ENCODE results near the gene ZFAND6.

The ZFAND6 gene

DNA sequence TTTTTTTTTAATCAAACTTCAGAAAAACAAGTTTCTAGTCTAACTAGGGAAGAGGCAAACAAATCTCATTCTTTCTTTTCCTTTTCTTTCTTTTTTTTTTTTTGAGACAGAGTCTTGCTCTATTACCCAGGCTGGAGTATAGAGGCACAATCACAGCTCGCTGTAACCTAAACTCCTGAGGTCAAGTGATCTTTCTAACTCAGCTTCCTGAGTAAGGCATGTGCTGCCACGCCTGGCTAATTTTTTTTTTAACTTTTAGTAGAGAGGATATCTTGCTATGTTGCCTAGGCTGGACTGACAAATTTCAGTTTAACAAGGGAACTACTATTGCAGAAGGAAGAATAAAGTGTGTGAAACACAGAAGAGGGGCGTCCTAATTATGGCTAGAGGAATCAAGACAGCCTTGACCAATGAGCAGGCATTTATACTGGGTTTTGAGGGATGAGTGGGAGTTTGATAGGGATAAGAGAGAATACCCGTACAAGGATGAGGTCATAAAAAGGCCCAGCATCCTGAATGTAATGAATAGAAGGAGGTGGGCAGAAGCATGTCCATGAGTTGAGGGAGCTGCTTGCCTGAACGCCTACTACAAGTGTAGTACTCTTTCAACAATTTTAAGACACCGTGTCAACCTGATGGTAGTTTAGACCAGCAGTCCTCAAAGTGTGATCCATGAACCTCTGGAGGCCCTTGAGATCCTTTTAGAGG is 6.7 kb upstream of the ZFAND6 start:
- no peak for DNase-seq

- DNase-seq: no peak
These were observed 3.5 kb upstream of the ZFAND6 start for GRCh38 chr15:80055933-80056332.

- no peak for DNase-seq
These were observed 1.4 kb upstream of the ZFAND6 start for GRCh38 chr15:80058044-80058443.

- DNase-seq: no peak
These were observed 395 bp downstream of the ZFAND6 start for GRCh38 chr15:80059786-80060355.

DNA sequence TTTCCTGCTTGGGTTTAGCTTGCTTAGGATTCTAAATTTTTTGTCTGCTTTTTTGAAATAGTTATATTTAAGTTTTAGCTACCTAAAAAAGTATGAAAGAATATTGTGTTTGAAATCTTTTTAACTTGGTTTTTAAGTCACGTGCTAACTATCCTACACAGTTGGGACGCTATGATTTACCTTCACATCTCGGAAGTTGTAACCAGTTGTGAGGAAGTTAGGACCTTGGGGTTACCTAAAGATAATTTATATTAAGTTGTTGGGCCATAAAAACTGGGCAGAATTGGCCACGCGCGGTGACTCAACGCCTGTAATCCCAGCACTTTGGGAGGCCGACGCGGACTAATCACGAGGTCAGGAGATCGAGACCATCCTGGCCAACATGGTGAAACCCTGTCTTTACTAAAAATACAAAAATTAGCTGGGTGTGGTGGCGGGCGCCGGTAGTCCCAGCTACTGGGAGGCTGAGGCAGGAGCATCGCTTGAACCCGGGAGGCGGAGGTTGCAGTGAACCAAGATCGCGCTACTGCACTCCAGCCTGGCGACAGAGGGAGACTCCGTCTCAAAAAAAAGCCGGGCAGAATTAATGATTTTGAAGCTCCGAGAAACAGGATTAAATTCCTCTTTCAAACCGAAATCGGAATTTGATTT is 1.0 kb downstream of the ZFAND6 start:
- no peak for DNase-seq

DNA sequence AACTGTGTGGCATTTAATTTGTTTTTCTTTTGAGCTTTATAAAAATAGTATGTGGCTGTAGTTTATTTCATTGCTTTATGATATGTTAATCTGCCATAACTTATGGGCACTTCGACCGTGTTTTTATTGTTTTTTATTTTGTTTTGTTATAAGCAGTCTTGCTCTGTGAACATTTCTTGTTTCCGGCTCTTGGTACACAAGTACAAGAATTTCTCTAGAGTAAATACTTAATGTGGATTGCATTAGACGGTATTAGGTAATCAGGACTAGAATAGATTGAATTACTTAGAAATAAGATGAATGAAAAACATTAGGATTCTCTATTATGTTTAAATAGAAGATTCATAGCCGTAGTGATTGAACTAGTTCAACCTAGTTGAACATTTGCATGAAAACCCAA is 2.1 kb downstream of the ZFAND6 start:
- no peak for DNase-seq

DNA sequence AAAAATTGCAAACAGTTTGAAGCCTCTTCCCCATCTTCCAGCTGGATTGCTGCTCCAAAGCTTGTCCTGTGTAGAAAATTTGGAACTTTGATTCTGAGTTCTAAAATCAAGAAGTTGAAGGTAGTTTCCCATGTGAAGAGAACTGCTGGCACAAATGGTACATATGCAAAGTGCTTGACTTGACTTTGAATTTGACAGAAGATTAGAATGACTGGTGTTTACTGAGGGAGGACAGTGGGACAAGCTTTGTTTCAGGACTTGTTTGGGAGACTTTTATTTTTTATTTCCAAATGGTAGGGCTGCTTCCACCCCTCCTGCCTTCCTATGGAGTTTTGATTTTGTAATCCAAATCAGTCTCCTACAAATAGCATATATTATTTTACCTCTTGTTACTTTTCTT is 7.4 kb downstream of the ZFAND6 start:
- DNase-seq: no peak

- no peak for DNase-seq
These were observed 9.1 kb downstream of the ZFAND6 start for GRCh38 chr15:80068578-80068977.

DNA sequence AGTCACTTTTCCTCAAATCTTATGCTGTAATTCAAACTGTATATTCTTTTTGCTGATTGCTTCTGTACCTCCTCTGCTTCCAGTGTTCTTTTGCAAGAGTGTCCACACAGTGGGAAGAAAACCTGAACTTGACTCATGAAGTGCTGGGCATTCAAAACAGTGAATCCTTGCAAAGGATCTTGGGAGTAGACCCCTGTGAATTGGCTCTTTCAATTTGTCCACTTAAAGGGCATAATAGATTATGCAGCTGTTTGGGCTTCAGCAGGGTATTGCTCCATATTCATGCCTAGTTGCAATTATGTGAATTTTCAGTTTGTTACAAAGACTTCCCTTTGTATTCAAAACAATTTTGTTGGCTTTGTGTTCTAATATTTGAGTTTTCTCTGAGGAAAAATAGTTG is 11.4 kb downstream of the ZFAND6 start:
- peak in 1 of 2 donors; percentile 36 for DNase-seq

GRCh38 chr15:80071652-80072051 is 12.2 kb downstream of the ZFAND6 start:
- no peak for DNase-seq

DNA sequence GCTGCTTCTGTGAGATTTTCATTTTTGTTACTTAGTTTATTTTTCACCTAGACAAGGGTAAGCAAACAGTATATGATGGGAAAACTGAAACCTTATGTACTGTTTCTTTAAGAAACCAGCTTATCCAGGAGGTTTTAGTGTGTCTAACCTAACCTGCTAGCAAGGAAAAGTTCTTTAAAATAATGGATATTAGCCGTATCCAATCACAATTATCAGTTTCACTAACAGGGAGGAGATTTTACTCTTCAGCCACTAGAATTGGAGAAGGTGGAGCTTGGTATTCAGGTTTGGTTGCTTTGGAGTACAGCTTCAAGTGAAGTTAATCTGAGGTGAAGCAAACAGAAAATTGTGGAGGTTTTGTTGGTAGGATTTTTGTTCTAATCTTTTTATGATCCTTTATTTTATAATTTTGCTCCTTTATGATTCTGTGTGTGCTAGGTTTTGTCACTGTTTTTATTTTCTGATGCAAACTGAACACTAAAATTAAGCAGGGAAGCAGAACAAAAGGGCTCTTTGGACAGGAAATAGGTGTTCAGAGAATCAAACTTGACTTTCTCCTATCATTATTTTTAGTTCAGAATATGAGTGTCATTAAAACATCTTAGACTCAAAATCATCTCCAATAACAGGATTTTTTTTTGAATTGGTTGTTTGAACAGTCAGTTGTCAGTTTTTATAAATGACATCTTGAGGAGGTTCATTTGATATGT is 13.0 kb downstream of the ZFAND6 start:
- peak in 1 of 2 donors; percentile 91 for DNase-seq

GRCh38 chr15:80073197-80073596 is 13.7 kb downstream of the ZFAND6 start:
- DNase-seq: no peak

- DNase-seq: no peak
These were observed 17.1 kb downstream of the ZFAND6 start for GRCh38 chr15:80076321-80077318.

GRCh38 chr15:80081390-80081789 is 21.9 kb downstream of the ZFAND6 start:
- DNase-seq: no peak

DNA sequence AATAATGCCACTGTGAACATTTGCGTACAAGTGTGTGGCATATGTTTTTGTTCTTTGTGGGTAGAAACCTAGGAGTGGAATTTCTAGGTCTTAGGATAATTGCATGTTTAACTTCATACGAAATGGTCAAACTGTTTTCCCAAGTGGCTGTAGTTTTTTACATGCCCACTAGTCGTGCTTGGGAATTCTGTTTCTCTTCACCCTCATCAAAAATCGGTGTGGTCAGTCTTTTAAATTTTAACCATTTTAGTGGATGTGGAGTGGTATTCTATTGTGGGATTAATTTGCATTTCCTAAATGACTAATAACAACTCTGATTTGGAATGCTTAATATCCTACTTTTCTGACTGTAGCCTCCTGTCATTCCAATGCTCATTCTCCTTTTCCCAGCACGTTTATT is 27.6 kb downstream of the ZFAND6 start:
- DNase-seq: no peak

DNA sequence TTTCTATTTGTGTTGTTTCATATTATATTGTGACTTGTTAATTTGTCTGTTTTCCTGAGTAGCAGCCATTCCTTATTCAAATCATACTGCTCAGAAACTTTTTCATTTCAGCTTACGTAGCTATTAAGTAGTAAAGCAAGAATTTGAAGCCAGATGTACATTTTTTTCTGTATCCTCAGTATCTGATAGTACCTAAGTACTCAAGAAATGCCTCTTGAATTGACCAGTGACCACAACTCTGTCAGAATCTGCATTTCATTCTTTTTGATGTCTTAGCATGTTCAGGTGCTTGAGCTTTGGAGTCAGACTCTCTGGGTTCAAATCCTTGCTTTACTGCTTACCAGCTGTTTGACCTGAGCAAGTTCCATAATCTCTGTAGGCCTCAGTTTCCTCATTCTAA is 30.6 kb downstream of the ZFAND6 start:
- no peak for DNase-seq

DNA sequence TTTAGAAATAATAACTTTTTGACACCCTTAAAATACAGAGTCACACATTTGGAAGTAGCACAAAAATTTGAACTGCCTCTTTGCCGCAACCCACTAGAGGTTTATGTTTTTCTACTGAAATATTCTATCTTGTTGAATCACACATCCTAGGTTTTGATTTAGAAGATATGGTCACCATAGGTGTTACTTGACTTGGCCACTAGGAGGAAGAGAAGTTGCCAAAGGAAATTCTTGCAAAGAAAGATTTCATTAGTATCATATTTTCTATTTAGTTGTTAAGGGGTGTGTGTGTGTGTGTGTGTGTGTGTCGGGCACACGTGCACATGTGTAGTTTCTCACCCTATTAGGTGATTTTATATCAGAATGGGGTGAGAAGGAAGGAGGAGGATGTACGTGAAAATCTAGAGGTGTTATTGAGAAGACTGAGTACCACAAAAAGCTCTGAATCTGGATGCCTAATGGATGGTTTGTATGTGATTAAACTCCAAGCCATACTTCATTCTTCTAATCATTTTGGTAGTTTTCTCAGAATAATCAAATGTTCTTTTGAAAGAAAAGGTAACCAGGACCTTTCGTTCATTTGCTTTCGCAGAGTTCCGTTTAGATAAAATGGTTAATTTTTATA is 31.5 kb downstream of the ZFAND6 start:
- no peak for DNase-seq

- DNase-seq: no peak
These were observed 34.5 kb downstream of the ZFAND6 start for GRCh38 chr15:80093854-80094418.

DNA sequence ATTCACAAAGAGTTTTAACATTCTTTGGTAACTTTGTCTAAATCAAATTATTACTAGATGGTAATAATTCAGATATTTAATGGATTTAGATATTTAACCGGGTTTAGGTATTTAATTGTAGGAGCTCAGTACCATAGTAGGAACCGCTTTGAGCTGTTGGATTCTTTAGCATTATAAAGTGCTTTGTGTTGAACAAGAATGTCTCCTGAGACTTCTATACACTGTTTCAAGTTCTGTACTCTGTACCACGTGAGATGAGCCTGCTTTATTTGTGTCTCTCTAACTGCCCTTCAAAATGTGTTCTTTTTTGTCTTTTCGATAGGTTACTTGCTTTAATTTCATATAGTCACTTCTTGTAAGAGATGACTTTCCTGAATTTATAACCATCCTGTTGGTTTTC is 36.0 kb downstream of the ZFAND6 start:
- DNase-seq: no peak

DNA sequence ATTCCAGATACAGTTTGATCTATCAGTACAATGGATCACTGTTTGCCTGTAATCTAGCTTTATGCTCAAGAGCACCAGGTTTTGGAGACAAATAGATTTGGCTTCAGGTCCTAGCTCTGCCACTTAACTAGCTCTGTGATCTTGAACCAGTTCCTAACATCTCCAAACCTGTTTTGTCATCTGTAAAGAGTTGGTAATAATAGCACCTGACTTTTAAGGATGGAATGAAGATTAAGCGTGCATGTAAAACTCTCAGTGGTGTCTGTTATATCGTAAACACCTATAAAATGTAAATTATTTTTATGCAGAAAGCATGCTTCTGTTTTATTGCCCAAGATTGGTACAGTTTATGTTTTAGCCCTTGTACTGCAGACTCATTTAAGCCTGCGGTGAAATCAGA is 36.5 kb downstream of the ZFAND6 start:
- no peak for DNase-seq

DNA sequence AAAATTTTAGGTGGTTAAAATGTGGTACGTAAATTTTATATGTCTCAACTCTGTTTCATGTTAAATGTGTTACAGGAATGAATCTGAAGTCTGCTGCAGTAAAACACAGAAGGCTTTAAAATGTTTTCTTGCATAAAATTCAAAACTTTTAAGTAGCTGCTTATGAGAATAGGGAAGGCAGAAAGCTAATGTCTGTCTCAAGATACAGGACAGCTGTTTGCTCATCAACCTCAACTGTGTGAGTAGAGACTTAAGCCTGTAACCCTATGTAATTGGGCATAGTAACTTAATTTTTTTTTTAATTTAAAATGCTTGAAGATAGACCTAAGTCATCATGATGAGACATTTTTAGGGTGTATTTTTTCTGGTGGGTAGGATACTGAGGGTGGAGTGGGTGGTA is 38.9 kb downstream of the ZFAND6 start:
- no peak for DNase-seq

GRCh38 chr15:80099241-80099640 is 39.8 kb downstream of the ZFAND6 start:
- DNase-seq: no peak
